Measurements from ENCODE around the gene TNRC6A. TPM values are rescaled to one million over a fixed set of nuclear protein-coding genes. Genes with fewer than 3 reads are reported as not detected.
A peak's percentile ranks its signal among the peaks of the same experiment; 100 is the strongest.

The TNRC6A gene
- total RNA-seq, 2 experiments from 2014 or later, result 38.1 to 60.3 TPM

DNA sequence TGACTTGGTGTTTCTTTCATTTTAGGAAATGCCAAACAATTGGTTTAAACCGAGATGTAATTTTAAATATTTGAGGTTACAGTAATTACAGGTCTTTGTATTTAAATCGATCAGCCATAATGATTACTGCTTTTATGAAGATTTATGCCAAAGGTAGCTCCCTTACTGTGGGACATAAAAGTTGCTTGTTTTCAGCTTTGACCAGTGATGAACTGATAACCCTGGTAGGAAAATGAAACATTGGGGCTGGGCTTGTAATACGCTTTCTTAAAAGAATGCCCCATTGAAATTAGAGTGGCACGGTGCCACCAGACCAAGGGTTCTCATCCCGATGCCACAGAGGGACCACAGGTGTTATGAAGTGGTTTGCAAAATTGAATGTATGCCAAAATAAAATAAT, 7.3 kb downstream of the TNRC6A start:
- H3K9me2 ChIP-seq (ENCODE audit: insufficient read depth, low read length), result no peaks in the 10 kb centered on the region
- intact Hi-C loops (cut with micrococcal nuclease; ENCODE audit: unreplicated experiment), result no loop called here
- no TSS peak for BruUV-seq (replicated peaks)
- no peak overlapping the region for H2AFZ ChIP-seq (ENCODE audit: low read length)
- TF ChIP-seq EZH2phosphoT487 (IDR thresholded peaks at IDR 0.05; ENCODE audit: borderline replicate concordance, low read depth, low read length), result no peak
- TF ChIP-seq, protein P1, sequence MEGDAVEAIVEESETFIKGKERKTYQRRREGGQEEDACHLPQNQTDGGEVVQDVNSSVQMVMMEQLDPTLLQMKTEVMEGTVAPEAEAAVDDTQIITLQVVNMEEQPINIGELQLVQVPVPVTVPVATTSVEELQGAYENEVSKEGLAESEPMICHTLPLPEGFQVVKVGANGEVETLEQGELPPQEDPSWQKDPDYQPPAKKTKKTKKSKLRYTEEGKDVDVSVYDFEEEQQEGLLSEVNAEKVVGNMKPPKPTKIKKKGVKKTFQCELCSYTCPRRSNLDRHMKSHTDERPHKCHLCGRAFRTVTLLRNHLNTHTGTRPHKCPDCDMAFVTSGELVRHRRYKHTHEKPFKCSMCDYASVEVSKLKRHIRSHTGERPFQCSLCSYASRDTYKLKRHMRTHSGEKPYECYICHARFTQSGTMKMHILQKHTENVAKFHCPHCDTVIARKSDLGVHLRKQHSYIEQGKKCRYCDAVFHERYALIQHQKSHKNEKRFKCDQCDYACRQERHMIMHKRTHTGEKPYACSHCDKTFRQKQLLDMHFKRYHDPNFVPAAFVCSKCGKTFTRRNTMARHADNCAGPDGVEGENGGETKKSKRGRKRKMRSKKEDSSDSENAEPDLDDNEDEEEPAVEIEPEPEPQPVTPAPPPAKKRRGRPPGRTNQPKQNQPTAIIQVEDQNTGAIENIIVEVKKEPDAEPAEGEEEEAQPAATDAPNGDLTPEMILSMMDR (conservative IDR thresholded peaks at IDR 0.05; ENCODE audit: low read length), result no peak
- peaks cover 13% of the 10 kb centered on the region for H3K4me1 ChIP-seq (ENCODE audit: insufficient read depth, low read length, poor library complexity, severe bottlenecking)
- H3K4me3 ChIP-seq (ENCODE audit: low read depth, low read length, poor library complexity, severe bottlenecking), result no peak overlapping the region
- no peak for DNase-seq (ENCODE audit: low spot score)
- peaks cover 82% of the 10 kb centered on the region for H3K36me3 ChIP-seq (ENCODE audit: insufficient read depth, low read length)
- peaks cover 38% of the 10 kb centered on the region for H4K20me1 ChIP-seq (ENCODE audit: insufficient read depth, low read length)
- ChIA-PET CTCF (ENCODE audit: unreplicated experiment) (no interaction called here), POLR2A (no interaction called here)
- no peaks in the 10 kb centered on the region; the same call in 1 of the 2 replicates for H3K9me3 ChIP-seq (ENCODE audit: low read length)
- peaks cover 97% of the 10 kb centered on the region for H3K79me2 ChIP-seq (ENCODE audit: insufficient read depth, low read depth, low read length)
- H3K27ac ChIP-seq (ENCODE audit: low read depth, low read length, poor library complexity, severe bottlenecking), result no peak overlapping the region
- no peak overlapping the region for H3K4me2 ChIP-seq (ENCODE audit: low read length)

DNA sequence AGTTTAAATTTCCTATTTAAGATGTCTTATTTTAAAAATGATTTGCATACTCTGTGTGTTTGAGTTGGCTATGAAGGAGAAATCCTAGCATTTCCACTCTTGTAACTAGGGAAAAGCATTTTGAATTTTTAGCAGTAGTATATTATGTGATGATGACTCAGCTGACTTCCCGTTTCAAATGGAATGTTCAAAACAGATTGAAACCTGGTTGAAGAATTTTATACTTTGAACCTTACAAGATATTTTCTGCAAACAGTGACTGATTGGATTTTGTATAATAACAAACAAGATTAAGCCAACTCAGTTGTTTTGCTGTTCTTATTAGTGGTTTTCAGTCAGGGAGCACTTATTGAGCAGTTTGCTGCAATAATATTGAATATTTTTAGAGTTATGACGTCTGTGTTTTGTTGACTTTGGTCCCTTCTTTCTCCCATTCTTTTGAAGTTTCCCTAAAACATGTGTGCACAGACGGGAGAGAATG, 8.0 kb downstream of the TNRC6A start:
- H4K20me1 ChIP-seq (ENCODE audit: insufficient read depth, low read length), result peaks cover 39% of the 10 kb centered on the region
- CTCF ChIA-PET (ENCODE audit: unreplicated experiment), result no interaction called here
- peaks cover 97% of the 10 kb centered on the region for H3K79me2 ChIP-seq (ENCODE audit: insufficient read depth, low read depth, low read length)
- intact Hi-C loops (cut with micrococcal nuclease; ENCODE audit: unreplicated experiment), result no loop called here
- H3K36me3 ChIP-seq (ENCODE audit: insufficient read depth, low read length), result peaks cover 82% of the 10 kb centered on the region
- H3K9me3 ChIP-seq (ENCODE audit: low read length), result no peaks in the 10 kb centered on the region; the same call in 1 of the 2 replicates
- H3K27ac ChIP-seq (ENCODE audit: low read depth, low read length, poor library complexity, severe bottlenecking), result no peak overlapping the region
- peak overlapping the region; percentile 20; the same call in 1 of the 2 replicates for H3K4me2 ChIP-seq (ENCODE audit: low read length)
- no peak for DNase-seq (ENCODE audit: low spot score)
- POLR2A ChIA-PET, result no interaction called here
- H3K4me1 ChIP-seq (ENCODE audit: insufficient read depth, low read length, poor library complexity, severe bottlenecking), result peaks cover 9% of the 10 kb centered on the region
- H2AFZ ChIP-seq (ENCODE audit: low read length), result no peak overlapping the region
- no peak for TF ChIP-seq EZH2phosphoT487 (IDR thresholded peaks at IDR 0.05; ENCODE audit: borderline replicate concordance, low read depth, low read length)
- TF ChIP-seq, protein P1 (conservative IDR thresholded peaks at IDR 0.05; ENCODE audit: low read length), result no peak
- no TSS peak for BruUV-seq (replicated peaks)
- H3K4me3 ChIP-seq (ENCODE audit: low read depth, low read length, poor library complexity, severe bottlenecking), result no peak overlapping the region
- no peaks in the 10 kb centered on the region for H3K9me2 ChIP-seq (ENCODE audit: insufficient read depth, low read length)

DNA sequence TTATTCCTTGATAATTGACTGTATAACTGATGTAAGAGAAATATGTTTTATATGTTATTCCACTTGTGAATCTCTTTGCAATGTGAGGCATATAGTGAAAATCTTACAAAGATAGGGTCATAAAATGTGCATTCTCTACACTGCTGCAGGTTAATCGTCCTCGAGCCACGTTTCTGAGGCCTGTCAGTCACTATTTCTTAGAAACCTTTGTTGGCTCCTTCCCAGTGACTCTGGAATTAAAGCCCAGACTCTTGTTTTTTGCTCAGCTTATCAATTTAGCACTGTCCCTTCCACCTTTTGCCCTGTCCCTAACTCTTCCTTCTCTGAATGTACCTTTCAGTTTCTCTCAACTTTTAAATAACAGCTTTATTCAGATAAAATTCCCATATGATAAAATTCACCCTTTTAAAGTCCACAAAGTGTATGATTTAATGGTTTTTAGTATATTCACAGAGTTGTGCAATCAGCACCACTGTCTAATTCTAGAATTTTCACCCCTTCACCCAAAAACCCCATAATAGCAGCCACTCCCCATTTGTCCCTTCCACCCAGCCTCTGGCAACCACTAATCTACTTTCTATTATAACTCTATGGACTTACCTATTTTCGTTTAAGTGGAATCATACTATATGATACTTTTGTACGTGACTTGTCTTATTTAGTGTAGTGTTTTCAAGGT, 8.6 kb downstream of the TNRC6A start:
- no peak overlapping the region for H3K4me2 ChIP-seq (ENCODE audit: low read length)
- TF ChIP-seq, protein P1 (conservative IDR thresholded peaks at IDR 0.05; ENCODE audit: low read length), result no peak
- TF ChIP-seq EZH2phosphoT487 (IDR thresholded peaks at IDR 0.05; ENCODE audit: borderline replicate concordance, low read depth, low read length), result no peak
- CTCF ChIA-PET (ENCODE audit: unreplicated experiment), result no interaction called here
- H3K4me3 ChIP-seq (ENCODE audit: low read depth, low read length, poor library complexity, severe bottlenecking), result no peak overlapping the region
- peaks cover 42% of the 10 kb centered on the region for H4K20me1 ChIP-seq (ENCODE audit: insufficient read depth, low read length)
- no peak for DNase-seq (ENCODE audit: low spot score)
- H3K36me3 ChIP-seq (ENCODE audit: insufficient read depth, low read length), result peaks cover 78% of the 10 kb centered on the region
- BruUV-seq (replicated peaks), result no TSS peak
- no peak overlapping the region for H3K27ac ChIP-seq (ENCODE audit: low read depth, low read length, poor library complexity, severe bottlenecking)
- intact Hi-C loops (cut with micrococcal nuclease; ENCODE audit: unreplicated experiment), result no loop called here
- no peak overlapping the region for H2AFZ ChIP-seq (ENCODE audit: low read length)
- POLR2A ChIA-PET, result no interaction called here
- peaks cover 9% of the 10 kb centered on the region for H3K4me1 ChIP-seq (ENCODE audit: insufficient read depth, low read length, poor library complexity, severe bottlenecking)
- H3K9me2 ChIP-seq (ENCODE audit: insufficient read depth, low read length), result no peaks in the 10 kb centered on the region
- no peaks in the 10 kb centered on the region; the same call in 1 of the 2 replicates for H3K9me3 ChIP-seq (ENCODE audit: low read length)
- peaks cover 97% of the 10 kb centered on the region for H3K79me2 ChIP-seq (ENCODE audit: insufficient read depth, low read depth, low read length)

Data from OCI-LY7 (cell line).